ENCODE data around the gene PTBP3.
"Not testable (repeated sequence)": the region's sequence is repeated elsewhere in the genome, so short reads cannot be mapped to it uniquely, and the experiment has no call there.

PTBP3 gene

DNA sequence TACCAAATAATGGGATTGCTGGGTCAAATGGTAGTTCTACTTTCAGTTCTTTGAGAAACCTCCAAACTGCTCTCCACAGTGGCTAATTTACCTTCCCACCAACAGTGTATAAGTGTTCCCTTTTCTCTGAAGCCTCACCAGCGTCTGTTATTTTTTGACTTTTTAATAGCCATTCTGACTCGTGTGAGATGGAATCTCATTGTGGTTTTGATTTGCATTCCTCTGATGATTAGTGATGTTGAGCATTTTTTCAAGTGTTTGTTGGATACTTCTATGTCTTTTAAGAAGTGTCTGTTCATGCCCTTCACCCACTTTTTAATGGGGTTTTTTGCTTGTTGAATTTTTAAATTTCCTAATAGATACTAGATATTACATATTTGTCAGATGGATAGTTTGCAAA, 129.9 kb downstream of the PTBP3 start:
- H3K4me1 ChIP-seq (ENCODE audit: control insufficient read depth, insufficient read depth, low read length): no peaks in the 10 kb centered on the region
- H3K36me3 ChIP-seq (ENCODE audit: control insufficient read depth, insufficient read depth, low read length): no peaks in the 10 kb centered on the region
- H3K27ac ChIP-seq (ENCODE audit: low read depth, low read length): no peak overlapping the region
- H3K9ac ChIP-seq (ENCODE audit: low read length): no peak overlapping the region
- H3K4me3 ChIP-seq (ENCODE audit: low read length): no peak overlapping the region
- H3K27me3 ChIP-seq (ENCODE audit: control insufficient read depth, insufficient read depth, low read length): no peaks in the 10 kb centered on the region

DNA sequence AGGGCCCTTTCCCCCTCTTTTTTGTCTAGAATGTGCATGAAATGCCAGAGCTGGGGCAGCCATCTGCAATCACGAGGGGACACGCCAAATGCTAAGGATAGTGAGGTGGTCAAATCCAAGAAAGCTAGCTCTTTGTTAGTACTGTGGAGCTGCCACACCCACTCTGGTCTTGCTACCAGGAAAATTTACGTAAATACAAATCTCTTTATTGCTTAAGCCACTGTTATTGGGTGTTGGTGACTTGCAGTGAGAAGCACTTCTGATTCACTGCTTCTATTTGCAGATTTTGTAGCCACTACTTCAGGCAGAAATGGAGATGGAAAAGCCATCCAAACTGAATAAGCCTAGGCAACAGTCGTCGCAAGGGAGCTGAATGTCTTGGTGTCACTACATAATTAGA, 132.7 kb downstream of the PTBP3 start:
- Histone ChIP-seq H3K4me1 (ENCODE audit: control insufficient read depth, insufficient read depth, low read length) (no peaks in the 10 kb centered on the region), H3K27me3 (ENCODE audit: control insufficient read depth, insufficient read depth, low read length) (no peaks in the 10 kb centered on the region), H3K36me3 (ENCODE audit: control insufficient read depth, insufficient read depth, low read length) (no peaks in the 10 kb centered on the region), H3K4me3 (ENCODE audit: low read length) (no peak overlapping the region), H3K9ac (ENCODE audit: low read length) (no peak overlapping the region), H3K27ac (ENCODE audit: low read depth, low read length) (no peak overlapping the region)

DNA sequence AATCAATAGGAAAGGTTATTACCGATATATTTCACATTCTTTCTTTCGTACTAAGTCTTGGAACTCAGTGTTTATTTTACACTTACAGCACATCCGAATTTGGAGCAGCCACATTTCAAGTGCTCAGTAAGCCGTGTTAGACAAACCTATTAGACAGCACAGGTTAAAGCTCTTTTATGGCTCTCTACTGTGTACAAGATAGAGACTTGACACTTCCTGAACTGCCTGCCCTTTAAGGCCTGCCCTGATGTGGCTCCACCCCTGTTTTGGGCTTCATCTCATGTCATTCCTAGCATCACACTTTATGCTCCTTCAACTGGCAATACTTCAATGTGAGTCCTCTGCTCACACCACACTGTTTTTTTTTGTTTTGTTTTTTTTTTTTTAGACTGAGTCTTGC, 134.8 kb downstream of the PTBP3 start:
- H3K4me1 ChIP-seq (ENCODE audit: control insufficient read depth, insufficient read depth, low read length): no peaks in the 10 kb centered on the region

DNA sequence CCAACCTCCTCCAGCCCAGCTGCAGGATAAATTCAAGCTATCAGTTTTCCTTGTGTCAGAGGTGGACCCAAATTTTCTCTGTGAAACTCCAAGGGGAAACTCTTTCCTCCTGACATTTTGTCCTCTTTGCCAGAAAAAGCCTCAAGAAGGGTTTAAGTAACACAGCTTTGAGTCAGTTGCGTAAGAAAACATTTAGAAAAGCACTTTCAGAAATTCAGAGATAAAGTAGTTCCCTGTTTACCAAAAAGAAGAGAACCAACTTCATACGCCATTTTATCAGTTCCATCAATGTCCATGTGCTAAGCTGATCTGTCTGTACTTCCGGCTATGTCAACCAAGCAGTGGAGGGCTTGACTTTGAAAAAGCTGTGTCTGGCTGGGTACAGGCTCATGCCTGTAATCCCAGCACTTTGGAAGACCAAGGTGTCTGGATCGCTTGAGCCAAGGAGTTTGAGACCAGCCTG, 138.4 kb downstream of the PTBP3 start:
- Histone ChIP-seq H3K9ac (ENCODE audit: low read length) (no peak overlapping the region), H3K27me3 (ENCODE audit: control insufficient read depth, insufficient read depth, low read length) (no peaks in the 10 kb centered on the region), H3K36me3 (ENCODE audit: control insufficient read depth, insufficient read depth, low read length) (no peaks in the 10 kb centered on the region), H3K4me3 (ENCODE audit: low read length) (no peak overlapping the region), H3K27ac (ENCODE audit: low read depth, low read length) (no peak overlapping the region), H3K4me1 (ENCODE audit: control insufficient read depth, insufficient read depth, low read length) (no peaks in the 10 kb centered on the region)

More for the DNA sequence above, 134.8 kb downstream of the PTBP3 start:
- Histone ChIP-seq H3K36me3 (ENCODE audit: control insufficient read depth, insufficient read depth, low read length) (no peaks in the 10 kb centered on the region), H3K9ac (ENCODE audit: low read length) (no peak overlapping the region), H3K27me3 (ENCODE audit: control insufficient read depth, insufficient read depth, low read length) (no peaks in the 10 kb centered on the region), H3K4me3 (ENCODE audit: low read length) (no peak overlapping the region), H3K27ac (ENCODE audit: low read depth, low read length) (no peak overlapping the region)

DNA sequence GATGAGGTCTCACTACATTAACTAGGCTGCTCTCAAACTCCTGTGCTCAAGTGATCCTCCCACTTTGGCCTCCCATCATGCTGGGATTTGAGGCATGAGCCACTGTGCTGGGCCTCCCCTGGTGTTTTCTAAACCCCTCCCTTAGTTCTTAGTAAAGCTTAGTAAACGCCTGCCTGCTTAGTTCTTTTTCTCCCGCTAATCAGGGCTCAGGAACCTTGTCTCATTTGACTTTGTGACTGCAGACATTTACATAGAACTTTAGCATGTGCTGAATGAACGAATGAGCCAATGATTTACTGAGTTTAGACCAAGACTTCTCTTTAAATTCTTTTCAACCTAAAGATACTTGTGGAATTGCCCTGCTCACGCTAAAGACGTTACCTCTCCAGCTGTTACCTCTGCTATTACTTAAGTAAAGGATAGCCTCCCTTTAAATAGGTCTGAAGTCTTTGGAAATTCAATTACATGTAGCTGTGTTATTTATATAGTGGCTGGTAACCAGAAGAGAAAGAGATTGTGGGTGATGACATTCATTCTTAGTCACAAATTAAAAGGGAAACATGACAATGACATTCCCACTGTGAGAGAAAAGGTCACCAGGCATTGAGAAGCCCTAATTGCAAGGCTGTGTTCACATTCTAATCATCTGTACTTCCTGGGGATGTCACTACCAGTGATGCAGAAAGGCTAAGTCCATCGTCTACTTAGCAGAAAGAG, 139.7 kb downstream of the PTBP3 start:
- no peaks in the 10 kb centered on the region for H3K36me3 ChIP-seq (ENCODE audit: control insufficient read depth, insufficient read depth, low read length)
- no peak overlapping the region for H3K27ac ChIP-seq (ENCODE audit: low read depth, low read length)
- no peaks in the 10 kb centered on the region for H3K4me1 ChIP-seq (ENCODE audit: control insufficient read depth, insufficient read depth, low read length)
- no peak overlapping the region for H3K4me3 ChIP-seq (ENCODE audit: low read length)
- H3K9ac ChIP-seq (ENCODE audit: low read length): no peak overlapping the region
- no peaks in the 10 kb centered on the region for H3K27me3 ChIP-seq (ENCODE audit: control insufficient read depth, insufficient read depth, low read length)

DNA sequence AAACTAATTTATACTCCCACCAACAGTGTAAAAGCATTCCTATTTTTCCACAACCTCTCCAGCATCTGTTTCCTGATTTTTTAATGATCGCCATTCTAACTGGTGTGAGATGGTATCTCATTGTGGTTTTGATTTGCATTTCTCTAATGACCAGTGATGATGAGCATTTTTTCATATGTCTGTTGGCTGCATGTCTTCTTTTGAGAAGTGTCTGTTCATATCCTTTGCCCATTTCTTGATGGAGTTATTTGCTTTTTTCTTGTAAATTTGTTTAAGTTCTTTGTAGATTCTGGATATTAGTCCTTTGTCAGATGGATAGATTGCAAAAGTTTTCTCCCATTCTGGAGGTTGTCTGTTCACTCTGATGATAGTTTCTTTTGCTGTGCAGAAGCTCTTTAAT, 143.1 kb downstream of the PTBP3 start:
- not testable (repeated sequence) for H3K27ac ChIP-seq (ENCODE audit: low read depth, low read length); H3K27me3 ChIP-seq (ENCODE audit: control insufficient read depth, insufficient read depth, low read length); H3K4me3 ChIP-seq (ENCODE audit: low read length); H3K4me1 ChIP-seq (ENCODE audit: control insufficient read depth, insufficient read depth, low read length); H3K36me3 ChIP-seq (ENCODE audit: control insufficient read depth, insufficient read depth, low read length); H3K9ac ChIP-seq (ENCODE audit: low read length)

DNA sequence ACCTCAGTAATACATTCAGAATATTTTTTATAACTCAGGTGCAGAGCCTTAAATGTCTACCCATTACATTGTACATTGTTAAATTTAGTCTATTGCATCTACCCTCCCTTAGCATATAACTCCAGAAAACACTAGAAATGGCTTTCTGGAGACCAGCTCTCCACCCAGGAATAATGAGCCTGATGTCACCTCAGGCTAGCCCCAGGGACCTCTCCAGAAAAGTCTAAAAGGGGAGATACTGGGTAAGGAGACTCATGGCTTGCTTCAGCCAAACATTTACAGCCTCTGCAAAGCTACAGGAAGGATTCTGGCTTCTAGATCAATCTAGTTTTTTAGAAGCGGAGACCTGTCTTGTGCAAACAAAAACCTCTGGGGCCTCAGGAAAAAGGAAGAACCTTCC, 144.5 kb downstream of the PTBP3 start:
- Histone ChIP-seq H3K36me3 (ENCODE audit: control insufficient read depth, insufficient read depth, low read length) (no peaks in the 10 kb centered on the region), H3K9ac (ENCODE audit: low read length) (no peak overlapping the region), H3K27ac (ENCODE audit: low read depth, low read length) (no peak overlapping the region), H3K4me1 (ENCODE audit: control insufficient read depth, insufficient read depth, low read length) (no peaks in the 10 kb centered on the region), H3K4me3 (ENCODE audit: low read length) (no peak overlapping the region), H3K27me3 (ENCODE audit: control insufficient read depth, insufficient read depth, low read length) (no peaks in the 10 kb centered on the region)

DNA sequence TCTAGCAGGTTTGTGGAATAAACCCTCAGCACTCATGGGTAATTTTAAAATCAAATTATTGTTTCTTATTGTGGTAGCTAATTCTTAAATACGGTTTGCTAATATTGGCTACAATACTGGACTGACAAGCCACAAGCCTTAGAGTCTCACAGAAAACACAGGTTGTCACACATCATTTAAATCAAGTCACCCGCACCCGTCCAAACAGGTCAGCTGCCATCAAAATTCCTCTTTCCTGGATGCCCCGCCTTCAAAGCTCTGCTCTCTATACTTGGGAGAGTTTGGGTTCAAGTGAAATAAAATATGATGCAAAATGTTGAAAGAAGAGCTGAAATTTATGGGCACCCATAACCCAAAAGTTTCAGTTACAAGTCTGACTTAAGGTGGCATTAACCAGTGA, 146.0 kb downstream of the PTBP3 start:
- H3K9ac ChIP-seq (ENCODE audit: low read length): no peak overlapping the region
- no peak overlapping the region for H3K4me3 ChIP-seq (ENCODE audit: low read length)
- no peaks in the 10 kb centered on the region for H3K4me1 ChIP-seq (ENCODE audit: control insufficient read depth, insufficient read depth, low read length)
- no peaks in the 10 kb centered on the region for H3K27me3 ChIP-seq (ENCODE audit: control insufficient read depth, insufficient read depth, low read length)
- no peak overlapping the region for H3K27ac ChIP-seq (ENCODE audit: low read depth, low read length)
- no peaks in the 10 kb centered on the region for H3K36me3 ChIP-seq (ENCODE audit: control insufficient read depth, insufficient read depth, low read length)

DNA sequence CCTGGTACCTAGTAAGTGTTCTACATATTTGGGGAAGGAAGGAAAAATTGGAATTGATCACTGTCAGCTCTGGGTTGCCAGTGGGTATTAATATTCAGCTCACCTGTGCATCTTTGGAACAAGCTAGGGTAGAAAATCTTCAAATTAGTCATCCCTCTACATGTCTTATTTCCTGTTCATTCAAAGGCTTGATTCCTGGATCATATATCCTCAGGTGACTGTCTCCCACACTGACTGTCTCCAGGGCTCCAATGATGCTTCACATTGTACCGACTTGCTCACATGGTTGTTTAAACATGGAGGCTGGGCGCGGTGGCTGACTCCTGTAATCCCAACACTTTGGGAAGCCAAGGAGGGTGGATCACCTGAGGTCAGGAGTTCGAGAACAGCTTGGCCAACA, 146.7 kb downstream of the PTBP3 start:
- H3K4me3 ChIP-seq (ENCODE audit: low read length): no peak overlapping the region
- no peaks in the 10 kb centered on the region for H3K36me3 ChIP-seq (ENCODE audit: control insufficient read depth, insufficient read depth, low read length)
- no peaks in the 10 kb centered on the region for H3K27me3 ChIP-seq (ENCODE audit: control insufficient read depth, insufficient read depth, low read length)
- H3K4me1 ChIP-seq (ENCODE audit: control insufficient read depth, insufficient read depth, low read length): no peaks in the 10 kb centered on the region
- no peak overlapping the region for H3K9ac ChIP-seq (ENCODE audit: low read length)
- H3K27ac ChIP-seq (ENCODE audit: low read depth, low read length): no peak overlapping the region

DNA sequence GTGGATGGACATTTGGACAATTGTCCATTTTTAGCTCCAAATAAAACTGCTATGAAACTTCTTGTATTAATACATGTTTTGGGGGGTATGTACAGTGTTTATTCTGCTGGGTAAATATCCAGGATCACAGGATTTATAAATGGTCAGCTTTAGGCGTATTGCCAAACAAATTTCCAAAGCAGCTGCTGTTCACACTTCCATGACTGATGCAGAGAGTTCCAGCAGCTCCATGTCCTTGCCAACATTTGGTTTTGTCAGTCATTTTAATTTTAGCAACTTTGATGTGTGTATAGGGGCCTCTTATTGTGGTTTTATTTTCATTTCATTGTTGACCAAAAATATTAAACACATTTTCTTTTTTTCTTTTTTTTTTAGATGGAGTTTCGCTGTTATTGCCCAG, 148.5 kb downstream of the PTBP3 start:
- Histone ChIP-seq H3K4me3 (ENCODE audit: low read length) (no peak overlapping the region), H3K9ac (ENCODE audit: low read length) (no peak overlapping the region), H3K27me3 (ENCODE audit: control insufficient read depth, insufficient read depth, low read length) (no peaks in the 10 kb centered on the region), H3K36me3 (ENCODE audit: control insufficient read depth, insufficient read depth, low read length) (no peaks in the 10 kb centered on the region), H3K4me1 (ENCODE audit: control insufficient read depth, insufficient read depth, low read length) (no peaks in the 10 kb centered on the region), H3K27ac (ENCODE audit: low read depth, low read length) (no peak overlapping the region)

DNA sequence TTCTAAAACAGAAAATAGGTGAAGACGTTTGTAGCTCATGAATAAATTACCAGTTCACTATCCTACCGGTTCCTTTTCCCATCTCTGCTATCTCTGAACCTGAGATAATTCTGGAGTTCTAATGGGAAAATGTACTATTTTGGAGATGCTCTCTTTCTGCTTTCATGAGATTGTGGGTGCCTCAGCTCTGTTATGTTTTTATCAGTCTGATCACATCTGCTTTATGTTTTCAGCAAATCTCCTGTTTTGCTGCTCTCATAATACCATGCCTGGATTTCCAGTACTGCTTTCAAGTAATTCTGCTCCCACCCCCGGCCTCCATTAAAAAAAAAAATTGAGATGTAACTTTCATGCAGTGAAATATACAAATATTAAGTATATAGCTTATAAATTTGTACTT, 149.2 kb downstream of the PTBP3 start:
- Histone ChIP-seq H3K4me3 (ENCODE audit: low read length) (no peak overlapping the region), H3K36me3 (ENCODE audit: control insufficient read depth, insufficient read depth, low read length) (no peaks in the 10 kb centered on the region), H3K27me3 (ENCODE audit: control insufficient read depth, insufficient read depth, low read length) (no peaks in the 10 kb centered on the region), H3K4me1 (ENCODE audit: control insufficient read depth, insufficient read depth, low read length) (no peaks in the 10 kb centered on the region), H3K27ac (ENCODE audit: low read depth, low read length) (no peak overlapping the region), H3K9ac (ENCODE audit: low read length) (no peak overlapping the region)

DNA sequence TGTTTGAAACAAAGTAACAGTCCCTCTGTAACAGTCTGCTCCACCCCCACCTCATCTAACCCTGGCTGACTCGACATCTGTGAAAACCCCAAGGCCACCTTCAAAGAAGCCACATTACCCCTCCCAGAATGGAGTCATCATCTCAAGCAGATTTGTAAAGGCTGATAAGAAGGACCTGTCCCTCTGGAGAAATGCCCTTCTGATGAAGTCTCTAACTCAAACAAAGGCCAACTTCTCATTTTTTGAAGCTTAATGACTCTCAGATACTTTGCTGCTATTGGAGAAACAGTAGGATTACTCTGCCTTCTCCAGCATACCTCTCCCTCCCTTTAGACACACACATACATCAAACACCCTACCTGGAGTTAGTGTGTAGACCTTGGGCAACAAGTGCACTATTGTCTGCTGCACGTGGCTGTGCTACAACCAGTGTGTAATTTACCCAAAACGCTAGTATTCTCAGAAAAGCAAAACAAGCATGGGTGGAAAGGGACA, 153.0 kb downstream of the PTBP3 start:
- no peak overlapping the region for H3K27ac ChIP-seq (ENCODE audit: low read depth, low read length)
- H3K9ac ChIP-seq (ENCODE audit: low read length): no peak overlapping the region
- H3K36me3 ChIP-seq (ENCODE audit: control insufficient read depth, insufficient read depth, low read length): no peaks in the 10 kb centered on the region
- H3K27me3 ChIP-seq (ENCODE audit: control insufficient read depth, insufficient read depth, low read length): no peaks in the 10 kb centered on the region
- H3K4me1 ChIP-seq (ENCODE audit: control insufficient read depth, insufficient read depth, low read length): no peaks in the 10 kb centered on the region
- no peak overlapping the region for H3K4me3 ChIP-seq (ENCODE audit: low read length)

DNA sequence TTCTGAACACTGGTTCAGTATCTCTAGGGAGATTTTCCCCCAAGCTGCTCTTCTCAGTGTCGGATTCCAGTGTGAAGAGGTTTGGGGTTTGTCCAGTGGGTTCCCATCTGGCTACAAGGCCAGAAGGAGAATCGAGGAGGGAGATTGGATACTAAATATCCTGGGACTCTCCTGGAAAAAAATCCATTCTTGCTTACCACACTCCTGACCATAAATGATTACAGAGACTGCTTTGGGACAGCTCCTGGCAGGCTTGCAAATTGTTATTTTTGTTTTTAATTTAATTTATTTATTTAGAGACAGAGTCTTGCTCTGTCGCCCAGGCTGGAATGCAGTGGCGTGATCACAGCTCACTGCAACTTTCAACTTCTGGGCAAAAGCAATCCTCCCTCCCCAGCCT, 153.6 kb downstream of the PTBP3 start:
- Histone ChIP-seq H3K4me3 (ENCODE audit: low read length) (no peak overlapping the region), H3K4me1 (ENCODE audit: control insufficient read depth, insufficient read depth, low read length) (no peaks in the 10 kb centered on the region), H3K27me3 (ENCODE audit: control insufficient read depth, insufficient read depth, low read length) (no peaks in the 10 kb centered on the region), H3K36me3 (ENCODE audit: control insufficient read depth, insufficient read depth, low read length) (no peaks in the 10 kb centered on the region), H3K9ac (ENCODE audit: low read length) (no peak overlapping the region), H3K27ac (ENCODE audit: low read depth, low read length) (no peak overlapping the region)
